Upper lobe of right lung (tissue), 1 donor: ENCODE results near the gene XPO6. TPM values are rescaled to one million over a fixed set of nuclear protein-coding genes. Genes with fewer than 3 reads are reported as not detected.

Source experiments
- ATAC-seq: fragments of 200-7000 bp; cut with Tn5 transposase; one replicate; pipeline ENCODE4 v1.9.1; 2020; ENCODE audit warnings: mild to moderate bottlenecking, moderate library complexity
- DNase-seq: peaks from one replicate; pipeline ENCODE4 v3.0.0-alpha.2; 2020
- H3K27ac ChIP-seq: fragments of 200-600 bp; one replicate; pipeline ENCODE4 v1.8.0; 2022
- H3K27me3 ChIP-seq: fragments of 200-600 bp; one replicate; pipeline ENCODE4 v1.8.0; 2022; ENCODE audit warnings: mild to moderate bottlenecking
- H3K36me3 ChIP-seq: fragments of 200-600 bp; one replicate; pipeline ENCODE4 v1.8.0; 2022
- H3K4me1 ChIP-seq: fragments of 200-600 bp; one replicate; pipeline ENCODE4 v1.8.0; 2022
- H3K4me3 ChIP-seq: fragments of 200-600 bp; one replicate; pipeline ENCODE4 v1.8.0; 2022; ENCODE audit warnings: mild to moderate bottlenecking
- H3K9me3 ChIP-seq: fragments of 200-600 bp; one replicate; pipeline ENCODE4 v1.8.0; 2022
- CTCF ChIP-seq: fragments of 200-600 bp; IDR thresholded peaks from one replicate; pipeline ENCODE4 v1.8.0; 2022; ENCODE audit warnings: antibody characterized with exemption
- intact Hi-C: fragments of 100-400 bp; cut with DNase I; formaldehyde crosslinking; loops from one replicate; pipeline ENCODE4 v1.11.0; 2022
- long read RNA-seq: library from polyadenylated mRNA; unstranded; transcript quantifications from one replicate; pipeline ENCODE4 v2.0.0, GENCODE V29; 2021
- total RNA-seq: library from RNA; stranded (reverse); fragmentation: NEBNext Ultra II Directional; extraction: Animal tissue kit (Norgen Biotek cat#: 25700); gene quantifications from one replicate; pipeline ENCODE4 v1.2.1, GENCODE V29; 2021
- donor health status: DM: no; HTN: yes; CAD: no; lungs with severe emphysema.

The XPO6 gene, protein sequence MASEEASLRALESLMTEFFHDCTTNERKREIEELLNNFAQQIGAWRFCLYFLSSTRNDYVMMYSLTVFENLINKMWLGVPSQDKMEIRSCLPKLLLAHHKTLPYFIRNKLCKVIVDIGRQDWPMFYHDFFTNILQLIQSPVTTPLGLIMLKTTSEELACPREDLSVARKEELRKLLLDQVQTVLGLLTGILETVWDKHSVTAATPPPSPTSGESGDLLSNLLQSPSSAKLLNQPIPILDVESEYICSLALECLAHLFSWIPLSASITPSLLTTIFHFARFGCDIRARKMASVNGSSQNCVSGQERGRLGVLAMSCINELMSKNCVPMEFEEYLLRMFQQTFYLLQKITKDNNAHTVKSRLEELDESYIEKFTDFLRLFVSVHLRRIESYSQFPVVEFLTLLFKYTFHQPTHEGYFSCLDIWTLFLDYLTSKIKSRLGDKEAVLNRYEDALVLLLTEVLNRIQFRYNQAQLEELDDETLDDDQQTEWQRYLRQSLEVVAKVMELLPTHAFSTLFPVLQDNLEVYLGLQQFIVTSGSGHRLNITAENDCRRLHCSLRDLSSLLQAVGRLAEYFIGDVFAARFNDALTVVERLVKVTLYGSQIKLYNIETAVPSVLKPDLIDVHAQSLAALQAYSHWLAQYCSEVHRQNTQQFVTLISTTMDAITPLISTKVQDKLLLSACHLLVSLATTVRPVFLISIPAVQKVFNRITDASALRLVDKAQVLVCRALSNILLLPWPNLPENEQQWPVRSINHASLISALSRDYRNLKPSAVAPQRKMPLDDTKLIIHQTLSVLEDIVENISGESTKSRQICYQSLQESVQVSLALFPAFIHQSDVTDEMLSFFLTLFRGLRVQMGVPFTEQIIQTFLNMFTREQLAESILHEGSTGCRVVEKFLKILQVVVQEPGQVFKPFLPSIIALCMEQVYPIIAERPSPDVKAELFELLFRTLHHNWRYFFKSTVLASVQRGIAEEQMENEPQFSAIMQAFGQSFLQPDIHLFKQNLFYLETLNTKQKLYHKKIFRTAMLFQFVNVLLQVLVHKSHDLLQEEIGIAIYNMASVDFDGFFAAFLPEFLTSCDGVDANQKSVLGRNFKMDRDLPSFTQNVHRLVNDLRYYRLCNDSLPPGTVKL
- total RNA-seq, result 102 TPM
- long read RNA-seq, full-length matches to known transcripts, result 14 of 68 reads
- long read RNA-seq, partial matches to known transcripts, result 35 of 68 reads
- long read RNA-seq, other reads (novel, unspliced or antisense), result 19 of 68 reads

DNA sequence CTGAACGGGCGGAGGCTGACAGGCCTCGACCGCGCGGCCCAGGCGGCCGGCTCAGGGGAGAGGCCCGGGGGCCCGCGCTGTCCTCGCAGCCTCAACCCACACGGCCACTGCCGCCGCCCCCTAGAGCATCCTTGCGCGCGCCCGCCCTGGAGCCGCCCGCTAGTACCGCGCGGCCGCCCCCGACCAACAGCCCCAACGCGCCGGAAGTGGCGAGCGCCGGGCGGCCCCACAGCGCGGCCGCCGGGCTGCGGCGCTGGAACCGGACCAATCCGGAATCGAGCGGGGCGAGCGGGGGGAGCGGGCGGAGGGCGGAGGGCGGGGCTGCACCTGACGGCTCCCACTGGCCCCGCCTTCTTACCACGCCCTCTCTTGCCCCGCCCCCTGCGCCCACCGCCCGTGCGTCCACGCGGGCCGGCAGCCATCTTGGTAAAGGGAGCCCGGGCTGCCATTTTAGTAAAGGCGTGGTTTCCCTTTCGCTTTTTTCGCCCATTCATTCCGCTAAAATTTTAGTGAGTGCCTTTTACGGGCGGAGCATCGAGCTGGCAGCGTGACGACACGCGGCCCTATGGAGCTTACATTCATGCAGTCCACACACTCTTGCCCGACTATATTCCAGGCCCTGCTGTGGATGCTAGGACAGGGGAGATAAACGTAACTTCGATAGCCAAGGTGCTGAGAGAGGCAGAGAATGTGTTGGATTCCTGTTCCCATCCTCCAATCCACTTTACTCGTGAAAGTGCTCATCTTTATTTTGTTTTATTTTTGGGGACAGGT lies at the start of gene XPO6:
XPO6 (minus strand) TSS at position 208 of the 774 bp plus-strand sequence. CDS start 597 bp downstream, outside the sequence.
- peaks cover 19% of the 10 kb centered on the region for H3K4me1 ChIP-seq
- no peaks in the 10 kb centered on the region for H3K9me3 ChIP-seq
- intact Hi-C loops, result no loop called here
- TF ChIP-seq CTCF, result no peak
- peak; percentile 98 for DNase-seq
- peaks cover 19% of the 10 kb centered on the region for H3K36me3 ChIP-seq
- peak; percentile 98 for ATAC-seq
- peak within 1 kb of the TSS; percentile 85 for H3K27ac ChIP-seq
- no peaks in the 10 kb centered on the region for H3K27me3 ChIP-seq
- peak within 1 kb of the TSS; percentile 94 for H3K4me3 ChIP-seq

DNA sequence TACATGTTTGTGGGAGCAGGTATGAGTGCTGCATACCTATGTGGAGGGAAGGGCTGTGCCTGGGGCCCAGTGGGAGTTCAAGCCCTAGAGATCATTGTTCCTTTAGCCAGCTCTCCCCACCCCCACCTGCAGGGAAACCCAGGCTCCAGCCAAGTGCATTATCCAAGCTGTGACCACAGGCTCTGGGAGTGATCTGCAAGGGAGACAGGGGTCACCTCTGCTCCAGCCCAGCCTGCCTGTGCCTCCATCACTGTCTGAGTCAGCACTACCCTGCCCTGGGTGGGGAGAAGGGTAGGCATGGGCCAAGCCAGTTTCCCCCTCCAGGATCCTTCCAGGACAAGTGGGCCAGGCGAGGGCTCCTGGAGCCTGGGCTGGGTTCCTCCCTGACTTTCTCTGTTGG lies 48.4 kb upstream of the XPO6 start:
- Histone ChIP-seq H3K36me3 (no peaks in the 10 kb centered on the region), H3K27ac (no peak overlapping the region), H3K9me3 (no peaks in the 10 kb centered on the region), H3K27me3 (peaks cover 27% of the 10 kb centered on the region), H3K4me1 (no peaks in the 10 kb centered on the region), H3K4me3 (no peak overlapping the region)
- DNase-seq (no peak), ATAC-seq (no peak)
- intact Hi-C loops, result no loop called here
- TF ChIP-seq CTCF, result no peak

- Histone ChIP-seq H3K9me3 (no peaks in the 10 kb centered on the region), H3K4me1 (no peaks in the 10 kb centered on the region), H3K4me3 (no peak overlapping the region), H3K27ac (no peak overlapping the region), H3K27me3 (peaks cover 27% of the 10 kb centered on the region), H3K36me3 (no peaks in the 10 kb centered on the region)
- intact Hi-C loops, result no loop called here
- TF ChIP-seq CTCF, result no peak
- ATAC-seq (no peak), DNase-seq (no peak)
Observed at GRCh38 chr16:28259781-28260150, 48.0 kb upstream of the XPO6 start.

- ATAC-seq, result no peak
- TF ChIP-seq CTCF, result no peak
- H3K27ac ChIP-seq, result no peak overlapping the region
- no peaks in the 10 kb centered on the region for H3K9me3 ChIP-seq
- no peaks in the 10 kb centered on the region for H3K36me3 ChIP-seq
- intact Hi-C loops, result no loop called here
- no peak for DNase-seq
- H3K4me1 ChIP-seq, result no peaks in the 10 kb centered on the region
- peaks cover 27% of the 10 kb centered on the region for H3K27me3 ChIP-seq
- H3K4me3 ChIP-seq, result no peak overlapping the region
Observed at GRCh38 chr16:28259091-28259780, 47.5 kb upstream of the XPO6 start.
